ENCODE data around the gene LTA. TPM values are rescaled to one million over a fixed set of nuclear protein-coding genes. Genes with fewer than 3 reads are reported as not detected.

LTA gene
- total RNA-seq, 1 experiment from 2014 or later: not detected

DNA sequence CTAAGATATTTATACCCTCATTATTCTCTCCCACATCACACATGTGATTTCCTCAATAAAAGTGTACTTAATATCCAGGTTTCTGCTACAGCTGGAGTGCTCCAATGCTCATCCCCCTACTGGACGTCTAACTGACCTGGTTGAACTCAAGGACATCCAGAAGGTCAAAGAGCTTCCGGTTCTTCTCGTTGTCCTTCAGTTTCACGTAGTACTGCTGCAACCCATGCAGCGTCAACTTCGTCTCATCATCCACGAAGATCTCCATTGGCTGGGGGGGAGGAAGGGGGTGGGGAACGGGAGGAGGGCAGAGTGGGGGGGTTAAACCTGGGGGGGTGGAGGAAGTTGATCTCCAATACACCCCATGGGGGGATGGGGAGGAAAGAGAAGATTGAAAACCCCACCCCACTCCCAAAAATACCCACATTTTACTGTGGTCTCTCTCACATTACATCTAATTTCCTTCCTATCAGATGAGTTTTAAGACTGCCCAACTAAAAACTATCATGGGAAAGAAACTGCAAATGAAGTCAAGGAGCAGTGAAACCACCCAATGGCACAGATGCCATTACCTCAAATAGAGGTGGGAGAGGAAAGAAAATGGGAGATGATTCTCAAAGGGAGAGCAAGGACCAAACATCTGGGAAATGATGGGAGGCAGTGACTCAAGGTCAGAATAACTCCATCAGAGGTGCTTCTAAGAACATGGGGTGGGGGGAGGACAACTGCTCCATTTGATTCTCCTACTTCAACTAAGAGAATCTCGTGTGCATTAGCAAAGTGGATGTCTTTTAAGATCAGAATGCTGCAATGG is 39.2 kb upstream of the LTA start:
- H3K4me1 Mint-ChIP-seq: peaks cover 27 to 36% of the 10 kb centered on the region in 2 experiments
- H4K20me1 ChIP-seq (ENCODE audit: control insufficient read depth, insufficient read depth, insufficient read length): peaks cover 4% of the 10 kb centered on the region
- no peak overlapping the region for H3K56ac ChIP-seq (ENCODE audit: insufficient read length, low read depth, low read length)
- no peak overlapping the region for H3K18ac ChIP-seq (ENCODE audit: insufficient read length, low read depth, low read length)
- no peak overlapping the region for H3K4me2 ChIP-seq (ENCODE audit: insufficient read depth, insufficient read length, low read length)
- no peaks in the 10 kb centered on the region; the same call in 1 of the 2 replicates for H3K4me1 ChIP-seq (ENCODE audit: insufficient read depth, low read length)
- H2BK5ac ChIP-seq (ENCODE audit: insufficient read length, low read length): no peak overlapping the region
- H3K4ac ChIP-seq (ENCODE audit: low read depth, low read length): no peak overlapping the region
- no peak overlapping the region for H3K27ac ChIP-seq (ENCODE audit: insufficient read length, low read depth, low read length)
- H4K8ac ChIP-seq (replicated peaks; ENCODE audit: insufficient read length, low read depth, low read length): no peak overlapping the region
- H3K4me3 Mint-ChIP-seq: no peak overlapping the region; a peak in 1 of 5 replicates
- no peaks in the 10 kb centered on the region for H3K27me3 Mint-ChIP-seq (ENCODE audit: low read depth)
- H4K91ac ChIP-seq (ENCODE audit: insufficient read length, low read depth, low read length): no peak overlapping the region
- peaks cover 71 to 84% (median 79%) of the 10 kb centered on the region in 3 experiments for H3K36me3 Mint-ChIP-seq (ENCODE audit: insufficient read depth in 1 of 3, low read depth in 3 of 3)
- no peak overlapping the region for H2BK15ac ChIP-seq (ENCODE audit: low read depth, low read length)
- H3K9ac ChIP-seq (ENCODE audit: extremely low read depth, insufficient read length, low read length): no peak overlapping the region
- no peak overlapping the region for H3K23ac ChIP-seq (ENCODE audit: insufficient read length, low read depth, low read length)
- no peak overlapping the region for H2AK5ac ChIP-seq (ENCODE audit: insufficient read length, low read length)
- H3K14ac ChIP-seq (ENCODE audit: insufficient read depth, low read length): no peak overlapping the region
- no peak overlapping the region for H2BK12ac ChIP-seq (ENCODE audit: insufficient read length, low read depth, low read length)
- H3K23me2 ChIP-seq (ENCODE audit: insufficient read length, low read depth, low read length, poor library complexity, severe bottlenecking): no peaks in the 10 kb centered on the region
- TF ChIP-seq, protein P1, sequence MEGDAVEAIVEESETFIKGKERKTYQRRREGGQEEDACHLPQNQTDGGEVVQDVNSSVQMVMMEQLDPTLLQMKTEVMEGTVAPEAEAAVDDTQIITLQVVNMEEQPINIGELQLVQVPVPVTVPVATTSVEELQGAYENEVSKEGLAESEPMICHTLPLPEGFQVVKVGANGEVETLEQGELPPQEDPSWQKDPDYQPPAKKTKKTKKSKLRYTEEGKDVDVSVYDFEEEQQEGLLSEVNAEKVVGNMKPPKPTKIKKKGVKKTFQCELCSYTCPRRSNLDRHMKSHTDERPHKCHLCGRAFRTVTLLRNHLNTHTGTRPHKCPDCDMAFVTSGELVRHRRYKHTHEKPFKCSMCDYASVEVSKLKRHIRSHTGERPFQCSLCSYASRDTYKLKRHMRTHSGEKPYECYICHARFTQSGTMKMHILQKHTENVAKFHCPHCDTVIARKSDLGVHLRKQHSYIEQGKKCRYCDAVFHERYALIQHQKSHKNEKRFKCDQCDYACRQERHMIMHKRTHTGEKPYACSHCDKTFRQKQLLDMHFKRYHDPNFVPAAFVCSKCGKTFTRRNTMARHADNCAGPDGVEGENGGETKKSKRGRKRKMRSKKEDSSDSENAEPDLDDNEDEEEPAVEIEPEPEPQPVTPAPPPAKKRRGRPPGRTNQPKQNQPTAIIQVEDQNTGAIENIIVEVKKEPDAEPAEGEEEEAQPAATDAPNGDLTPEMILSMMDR (conservative IDR thresholded peaks at IDR 0.05): no peak
- no peaks in the 10 kb centered on the region for H3K9me3 ChIP-seq (ENCODE audit: control insufficient read depth, low read depth, low read length)
- H2AFZ ChIP-seq (ENCODE audit: low read length): no peak overlapping the region
- H3K79me2 ChIP-seq (ENCODE audit: insufficient read depth, low read length): no peaks in the 10 kb centered on the region; the same call in 1 of the 2 replicates
- no peak overlapping the region for H2BK120ac ChIP-seq (ENCODE audit: low read depth, low read length, poor library complexity, severe bottlenecking)
- no peaks in the 10 kb centered on the region for H3K27me3 ChIP-seq (ENCODE audit: insufficient read depth, low read length)
- no CpG with 5 or more reads among the region's 9 CpGs for WGBS (ENCODE audit: extremely low coverage, insufficient read length, low lambda C conversion rate)
- no peak overlapping the region for H3T11ph ChIP-seq (ENCODE audit: low read length)
- DNase-seq: no peak
- peaks cover 11% of the 10 kb centered on the region for H3K79me1 ChIP-seq (ENCODE audit: insufficient read depth, low read depth, low read length, poor library complexity, severe bottlenecking)
- no peaks in the 10 kb centered on the region for H3K9me3 Mint-ChIP-seq
- no peak overlapping the region for H2BK20ac ChIP-seq (ENCODE audit: low read depth, low read length, poor library complexity, severe bottlenecking)
- H4K5ac ChIP-seq (ENCODE audit: insufficient read length, low read depth, low read length): no peak overlapping the region
- H3K27ac Mint-ChIP-seq: peak overlapping the region; percentile 58 to 89 (median 68); a peak in 4 of 7 replicates

Measured in H9 (cell line).